Activated gamma-delta T cell (primary cell): Measurements from ENCODE around the gene REC8.

Experiments
- DNase-seq: peaks from one replicate; lab custom pipeline; 2025; lab: John Stamatoyannopoulos, UW

REC8 gene

DNA sequence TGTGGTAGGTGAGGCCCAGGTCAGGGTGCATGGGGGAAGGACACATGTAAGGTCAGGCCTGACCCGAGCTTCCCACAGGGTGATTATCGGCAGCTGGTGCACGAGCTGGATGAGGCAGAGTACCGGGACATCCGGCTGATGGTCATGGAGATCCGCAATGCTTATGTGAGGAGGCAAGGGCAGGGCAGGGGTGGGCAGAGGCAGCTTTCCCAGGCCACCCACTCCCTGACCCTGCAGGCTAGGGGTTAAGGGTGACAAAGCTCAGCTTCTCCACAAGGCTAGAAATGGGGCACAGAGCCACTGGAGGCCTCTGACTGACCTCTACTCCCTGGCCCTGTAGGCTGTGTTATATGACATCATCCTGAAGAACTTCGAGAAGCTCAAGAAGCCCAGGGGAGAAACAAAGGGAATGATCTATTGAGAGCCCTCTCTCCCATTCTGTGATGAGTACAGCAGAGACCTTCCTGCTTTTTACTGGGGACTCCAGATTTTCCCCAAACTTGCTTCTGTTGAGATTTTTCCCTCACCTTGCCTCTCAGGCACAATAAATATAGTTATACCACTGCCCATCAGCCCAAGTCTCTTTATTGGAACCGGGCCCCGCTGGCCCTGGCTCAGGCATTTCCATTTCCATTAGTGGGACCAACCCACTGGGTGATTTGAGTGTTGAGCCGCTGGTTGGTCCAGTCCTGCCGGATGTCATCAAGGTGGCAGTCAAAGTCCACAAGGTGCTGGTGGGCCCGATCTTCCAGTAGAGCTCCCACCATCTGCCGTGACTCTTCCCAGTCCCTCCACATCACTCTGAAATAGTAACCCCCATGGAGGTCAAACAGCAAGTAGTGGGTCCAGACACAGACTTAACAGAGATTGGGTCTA, 33.2 kb upstream of the REC8 start:
- no peak for DNase-seq

DNA sequence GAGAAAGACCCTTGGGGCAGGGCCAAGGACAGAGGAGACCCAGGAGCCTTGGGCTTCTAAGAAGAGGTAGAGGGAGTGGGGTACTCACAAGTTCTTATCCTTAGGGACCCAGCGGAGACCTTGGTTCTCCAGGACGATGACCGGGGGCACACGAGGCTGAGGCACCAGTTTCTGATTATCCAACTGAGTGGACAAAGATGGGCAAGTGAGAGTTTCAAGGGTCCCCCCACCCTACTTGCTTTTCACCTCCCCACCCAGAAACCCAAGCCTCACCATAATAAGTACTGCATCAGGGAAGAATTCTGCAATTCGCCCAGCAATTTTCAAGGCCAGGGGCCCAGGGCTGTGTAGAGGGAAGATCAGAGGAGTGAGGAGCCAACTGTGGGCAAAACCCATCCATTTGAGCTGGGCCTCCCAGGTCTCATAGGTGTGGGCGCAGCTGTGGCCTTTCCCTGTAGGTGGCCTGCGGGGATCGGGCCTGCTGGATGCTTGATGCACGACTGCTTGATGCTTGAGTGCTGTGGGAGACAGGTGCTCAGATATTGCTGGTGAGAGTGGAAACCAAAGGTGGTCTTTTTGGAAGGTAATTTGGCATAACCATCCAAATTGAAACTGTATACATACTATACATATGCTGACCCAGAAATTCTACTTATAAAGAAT, 32.5 kb upstream of the REC8 start:
- no peak for DNase-seq

DNA sequence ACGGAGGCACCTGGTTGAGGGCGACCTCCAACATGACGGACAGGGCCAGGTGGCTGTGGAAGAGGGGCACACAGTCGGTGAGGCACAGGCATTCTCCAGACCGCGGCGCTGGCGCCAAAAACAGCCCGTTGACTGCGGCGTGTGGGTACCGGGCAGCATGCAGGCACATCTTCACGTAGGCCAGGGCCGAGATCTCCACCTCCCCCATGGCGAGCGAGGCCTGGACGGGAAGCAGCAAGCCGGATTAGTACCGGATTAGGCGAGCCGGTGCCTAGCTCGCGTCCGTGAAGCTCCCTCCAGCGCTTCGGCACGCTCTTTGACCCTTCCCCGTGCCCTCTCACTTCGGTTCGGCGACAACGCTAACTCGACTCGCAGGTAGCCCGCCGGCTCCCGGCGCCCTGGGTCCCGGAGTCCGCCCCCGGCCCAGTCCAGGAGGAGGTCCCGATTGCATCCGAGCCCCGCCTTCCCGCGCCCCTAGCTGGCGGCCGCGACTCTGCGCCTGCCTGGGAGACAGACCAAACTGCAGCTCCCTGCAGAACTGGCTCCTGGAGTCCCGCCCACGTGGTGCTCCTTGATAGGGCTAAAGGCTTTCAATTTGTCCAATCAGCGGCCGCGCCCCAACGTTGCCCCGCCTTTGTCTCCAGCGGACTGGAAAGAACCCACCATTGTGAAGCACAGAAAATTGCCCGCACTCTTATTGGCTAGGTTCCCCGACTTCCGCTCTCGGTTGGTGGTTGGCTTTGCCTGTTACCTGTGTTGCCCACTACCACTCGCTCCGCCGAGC, 30.6 kb upstream of the REC8 start, which contains the start of gene EMC9:
TSS of gene EMC9 (minus strand) at position 495 of the 784 bp plus-strand sequence. CDS start at position 208, 287 bp downstream.
- DNase-seq = peak; percentile 94

DNA sequence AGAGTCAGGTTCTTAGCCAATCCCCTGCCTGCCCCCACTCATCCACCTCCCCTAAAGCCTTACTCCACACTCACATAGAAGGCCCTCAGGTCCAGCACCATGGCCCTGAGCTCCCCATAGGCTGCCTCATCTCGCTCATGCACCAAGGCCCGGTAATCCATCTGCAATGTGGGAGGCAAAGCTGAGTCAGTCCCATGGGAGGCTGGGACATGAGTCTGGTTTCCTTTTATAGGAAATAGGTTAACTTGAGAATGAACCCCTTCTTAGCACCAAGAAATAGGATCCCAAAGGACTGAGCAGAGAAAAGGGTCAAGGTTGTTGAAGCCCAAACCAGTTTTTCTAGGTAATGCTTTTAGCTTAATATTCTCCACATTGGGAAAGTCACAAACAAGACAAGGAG, 28.4 kb upstream of the REC8 start:
- DNase-seq = no peak

DNA sequence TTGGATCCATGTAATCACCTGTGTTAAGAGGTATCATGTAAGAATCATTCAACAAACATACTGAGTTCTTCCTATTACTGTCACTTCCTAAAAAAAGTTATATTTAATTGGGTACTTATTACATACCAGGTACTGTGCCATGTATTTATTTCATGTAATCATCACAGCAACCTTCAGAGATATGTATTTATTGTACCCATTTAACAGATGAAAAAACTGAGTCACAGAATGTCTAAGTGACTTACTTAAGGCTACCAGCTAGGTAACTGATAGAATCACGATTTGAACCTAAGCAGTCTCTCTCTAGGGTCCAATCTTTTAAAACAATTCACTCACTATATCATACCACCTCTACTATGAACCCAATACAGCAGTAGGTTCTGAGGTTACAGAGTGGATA, 27.4 kb upstream of the REC8 start:
- DNase-seq = no peak

DNA sequence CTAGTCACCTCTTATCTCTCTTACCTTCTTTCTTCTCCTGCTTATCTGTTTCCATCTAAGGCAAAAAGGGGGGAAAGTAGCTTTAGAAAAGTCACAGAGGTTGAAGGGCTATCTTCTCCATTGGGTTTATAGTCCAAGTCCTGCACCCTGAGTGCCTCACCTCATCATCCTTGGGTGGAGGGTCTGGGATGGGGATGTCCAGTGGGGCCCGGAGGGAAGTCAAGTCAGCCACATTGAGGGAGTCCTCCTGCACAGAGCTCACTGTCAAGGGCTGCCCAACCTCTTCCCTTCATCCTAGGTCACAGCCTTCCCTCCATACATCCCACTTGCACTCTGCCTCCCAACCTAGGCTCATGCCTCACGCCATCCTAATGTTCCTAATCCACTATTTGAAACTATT, 26.7 kb upstream of the REC8 start:
- no peak for DNase-seq

DNA sequence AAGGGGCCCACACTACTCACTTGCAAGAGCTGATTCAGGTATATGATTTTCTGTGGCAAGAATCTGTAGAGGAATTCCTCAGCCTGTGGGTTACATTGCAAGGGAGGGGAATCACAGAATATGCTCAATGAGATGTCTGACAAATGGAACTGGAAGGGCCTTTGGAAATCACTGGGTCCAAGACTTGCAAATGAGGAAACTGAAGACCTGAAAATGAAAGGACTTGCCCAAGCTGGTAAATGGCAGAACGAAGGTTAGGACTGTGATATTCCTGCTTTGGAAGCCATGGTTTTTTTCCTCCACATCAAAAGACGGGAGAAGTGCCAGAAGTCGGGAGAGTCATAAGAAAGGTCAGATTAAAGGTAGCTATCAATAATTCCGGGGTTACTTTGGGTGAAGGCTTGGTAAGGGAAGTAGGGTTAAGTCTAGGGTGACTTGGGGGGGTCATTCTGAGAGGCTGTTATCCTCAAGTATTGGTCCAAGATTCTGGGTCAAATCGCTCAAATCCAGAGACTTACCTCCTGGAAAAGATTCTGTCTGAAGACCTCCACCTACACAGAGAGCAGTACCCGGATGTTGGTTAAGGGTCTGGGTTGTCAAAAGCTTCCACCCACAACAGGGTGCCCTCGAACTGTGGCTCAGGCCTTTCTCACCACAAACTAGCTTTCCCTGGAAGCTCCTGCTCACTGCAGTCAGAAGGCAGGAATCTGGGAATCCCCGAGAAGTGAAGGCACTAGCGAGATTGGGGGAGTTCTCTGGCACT, 26.0 kb upstream of the REC8 start:
- DNase-seq = no peak

DNA sequence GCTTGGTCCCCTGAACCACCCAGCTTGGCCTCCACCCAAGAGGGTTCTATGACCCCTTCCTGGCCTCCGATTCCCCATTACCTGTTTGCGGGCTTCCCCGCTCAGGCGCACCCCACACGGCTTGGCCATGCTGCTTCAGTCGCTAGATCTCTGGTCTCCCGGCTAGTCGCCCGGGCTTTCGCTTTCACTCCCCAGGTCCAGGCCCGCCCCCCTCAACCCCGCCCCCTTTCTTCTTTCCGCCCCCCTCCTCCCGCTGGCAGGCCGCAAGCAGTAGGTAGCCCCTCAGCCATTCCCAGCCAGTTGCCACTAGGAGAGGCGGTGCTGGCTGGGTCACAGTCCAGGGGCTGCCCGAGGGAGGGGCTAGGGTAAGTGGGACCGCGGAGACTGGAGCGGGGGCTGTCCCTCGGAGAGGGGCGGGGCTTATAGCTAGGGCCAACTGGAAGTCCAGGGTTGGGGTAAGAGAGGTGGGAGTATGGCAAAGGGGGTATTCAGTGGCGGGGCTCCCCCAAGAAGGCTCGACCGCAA, 25.4 kb upstream of the REC8 start, which contains the start of gene PSME2:
TSS of gene PSME2 (minus strand) at position 158 of the 525 bp plus-strand sequence. CDS start at position 129, 29 bp downstream.
- DNase-seq = peak; percentile 67

DNA sequence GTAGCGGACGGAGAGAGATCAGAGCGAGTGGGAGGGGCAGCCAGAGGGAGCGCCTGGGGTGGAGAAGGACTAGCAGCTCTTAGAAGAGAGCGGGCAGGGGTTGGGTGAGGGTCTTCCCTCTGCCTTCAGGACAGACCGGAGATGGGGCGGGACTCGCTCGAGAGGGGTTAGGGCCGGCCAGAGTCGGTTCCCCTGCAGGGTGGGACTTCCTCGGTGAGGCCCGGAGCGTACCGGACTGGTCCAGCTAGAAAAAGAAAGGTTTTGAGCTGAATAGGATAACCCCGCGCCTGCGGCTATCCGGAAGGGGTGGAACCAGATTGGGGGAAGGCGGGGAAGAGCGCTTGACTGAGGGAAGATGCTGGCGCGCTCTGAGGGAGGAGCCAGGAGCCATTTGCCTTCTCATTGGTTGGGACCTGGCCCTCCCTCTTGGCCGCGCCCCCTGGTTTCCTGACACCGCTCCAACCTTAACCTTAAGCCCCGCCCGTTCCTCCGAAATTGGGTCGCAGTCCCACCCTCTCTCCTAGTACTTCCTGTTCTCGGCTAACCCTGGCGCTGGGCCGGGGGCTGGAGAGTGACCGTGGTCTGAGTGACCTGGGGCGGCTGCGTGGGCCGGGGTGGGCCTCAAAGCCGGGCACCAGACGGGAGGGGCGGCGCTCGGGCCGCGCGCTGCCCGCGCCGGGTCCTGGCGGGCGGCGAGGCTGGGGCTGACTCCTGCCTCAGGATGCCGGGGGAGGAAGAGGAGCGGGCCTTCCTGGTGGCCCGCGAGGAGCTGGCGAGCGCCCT, 24.7 kb upstream of the REC8 start, which contains the start of gene RNF31:
TSS of gene RNF31 (plus strand) at position 521 of the 783 bp plus-strand sequence. CDS start at position 722, 201 bp downstream.
- DNase-seq = peak; percentile 67

DNA sequence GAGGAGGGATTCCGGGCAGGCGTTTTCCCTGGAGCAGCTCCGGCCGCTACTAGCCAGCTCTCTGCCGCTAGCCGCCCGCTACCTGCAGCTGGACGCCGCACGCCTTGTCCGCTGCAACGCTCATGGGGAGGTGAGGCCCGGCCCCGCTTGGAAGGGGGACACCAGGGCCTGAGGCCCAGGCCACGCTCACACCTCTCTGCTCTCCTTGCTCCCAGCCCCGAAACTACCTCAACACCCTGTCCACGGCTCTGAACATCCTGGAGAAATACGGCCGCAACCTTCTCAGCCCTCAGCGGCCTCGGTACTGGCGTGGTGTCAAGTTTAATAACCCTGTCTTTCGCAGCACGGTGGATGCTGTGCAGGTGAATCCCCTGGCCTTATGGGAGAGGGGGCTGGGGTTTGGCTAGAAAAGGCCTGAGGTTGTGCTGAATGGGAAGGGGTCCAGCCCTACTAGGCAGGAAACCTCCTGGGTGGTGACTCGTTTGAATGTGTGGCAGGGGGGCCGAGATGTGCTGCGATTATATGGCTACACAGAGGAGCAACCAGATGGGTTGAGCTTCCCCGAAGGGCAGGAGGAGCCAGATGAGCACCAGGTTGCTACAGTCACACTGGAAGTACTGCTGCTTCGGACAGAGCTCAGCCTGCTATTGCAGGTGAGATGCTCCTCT, 24.0 kb upstream of the REC8 start:
- no peak for DNase-seq

DNA sequence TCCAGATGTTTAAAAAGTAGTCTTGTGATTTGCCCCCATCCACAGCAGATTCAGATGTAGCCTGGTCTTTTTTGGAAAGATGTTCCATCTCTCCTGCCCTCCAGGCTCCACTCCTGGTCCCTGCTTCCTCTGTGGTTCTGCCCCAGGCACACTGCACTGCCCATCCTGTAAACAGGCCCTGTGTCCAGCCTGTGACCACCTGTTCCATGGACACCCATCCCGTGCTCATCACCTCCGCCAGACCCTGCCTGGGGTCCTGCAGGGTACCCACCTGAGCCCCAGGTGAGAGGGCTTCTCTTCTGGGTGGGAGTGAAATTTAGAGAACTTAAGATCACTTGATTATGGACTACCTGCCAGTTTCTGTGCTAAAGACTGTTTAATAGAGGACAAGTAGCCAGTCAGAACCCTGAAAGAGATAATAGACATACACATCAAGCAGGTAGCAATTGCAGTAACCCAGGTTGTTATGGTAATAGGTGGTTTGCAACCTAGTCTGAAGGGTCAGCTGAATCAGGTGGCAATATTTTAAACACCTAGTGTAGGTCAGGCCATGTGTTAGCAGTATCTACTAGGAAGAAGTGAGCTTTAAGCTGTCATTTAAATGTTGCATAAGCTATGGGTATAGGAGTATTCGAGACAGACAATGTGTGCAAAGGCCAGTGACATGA, 22.4 kb upstream of the REC8 start:
- DNase-seq = no peak

DNA sequence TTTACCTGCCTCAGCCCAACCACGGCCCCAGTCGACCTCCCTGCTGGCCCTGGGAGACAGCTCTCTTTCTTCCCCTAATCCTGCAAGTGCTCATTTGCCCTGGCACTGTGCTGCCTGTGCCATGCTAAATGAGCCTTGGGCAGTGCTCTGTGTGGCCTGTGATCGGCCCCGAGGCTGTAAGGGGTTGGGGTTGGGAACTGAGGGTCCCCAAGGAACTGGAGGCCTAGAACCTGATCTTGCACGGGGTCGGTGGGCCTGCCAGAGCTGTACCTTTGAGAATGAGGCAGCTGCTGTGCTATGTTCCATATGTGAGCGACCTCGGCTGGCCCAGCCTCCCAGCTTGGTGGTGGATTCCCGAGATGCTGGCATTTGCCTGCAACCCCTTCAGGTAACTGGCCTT, 21.8 kb upstream of the REC8 start:
- DNase-seq = no peak

DNA sequence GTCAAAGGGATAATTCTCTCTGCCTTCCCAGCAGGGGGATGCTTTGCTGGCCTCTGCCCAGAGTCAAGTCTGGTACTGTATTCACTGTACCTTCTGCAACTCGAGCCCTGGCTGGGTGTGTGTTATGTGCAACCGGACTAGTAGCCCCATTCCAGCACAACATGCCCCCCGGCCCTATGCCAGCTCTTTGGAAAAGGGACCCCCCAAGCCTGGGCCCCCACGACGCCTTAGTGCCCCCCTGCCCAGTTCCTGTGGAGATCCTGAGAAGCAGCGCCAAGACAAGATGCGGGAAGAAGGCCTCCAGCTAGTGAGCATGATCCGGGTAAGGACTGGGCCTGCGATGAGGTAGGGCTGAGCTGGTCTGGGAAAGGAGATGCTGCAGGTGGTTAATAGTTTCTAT, 21.3 kb upstream of the REC8 start:
- no peak for DNase-seq

DNA sequence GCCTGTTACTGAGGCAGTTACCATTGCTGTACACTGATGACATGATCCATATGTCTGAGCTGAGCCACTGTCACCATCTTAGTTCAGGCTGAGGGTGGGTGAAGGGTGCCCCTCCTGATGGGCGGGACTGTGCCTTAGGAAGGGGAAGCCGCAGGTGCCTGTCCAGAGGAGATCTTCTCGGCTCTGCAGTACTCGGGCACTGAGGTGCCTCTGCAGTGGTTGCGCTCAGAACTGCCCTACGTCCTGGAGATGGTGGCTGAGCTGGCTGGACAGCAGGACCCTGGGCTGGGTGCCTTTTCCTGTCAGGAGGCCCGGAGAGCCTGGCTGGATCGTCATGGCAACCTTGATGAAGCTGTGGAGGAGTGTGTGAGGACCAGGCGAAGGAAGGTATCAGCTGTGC, 20.9 kb upstream of the REC8 start:
- no peak for DNase-seq

DNA sequence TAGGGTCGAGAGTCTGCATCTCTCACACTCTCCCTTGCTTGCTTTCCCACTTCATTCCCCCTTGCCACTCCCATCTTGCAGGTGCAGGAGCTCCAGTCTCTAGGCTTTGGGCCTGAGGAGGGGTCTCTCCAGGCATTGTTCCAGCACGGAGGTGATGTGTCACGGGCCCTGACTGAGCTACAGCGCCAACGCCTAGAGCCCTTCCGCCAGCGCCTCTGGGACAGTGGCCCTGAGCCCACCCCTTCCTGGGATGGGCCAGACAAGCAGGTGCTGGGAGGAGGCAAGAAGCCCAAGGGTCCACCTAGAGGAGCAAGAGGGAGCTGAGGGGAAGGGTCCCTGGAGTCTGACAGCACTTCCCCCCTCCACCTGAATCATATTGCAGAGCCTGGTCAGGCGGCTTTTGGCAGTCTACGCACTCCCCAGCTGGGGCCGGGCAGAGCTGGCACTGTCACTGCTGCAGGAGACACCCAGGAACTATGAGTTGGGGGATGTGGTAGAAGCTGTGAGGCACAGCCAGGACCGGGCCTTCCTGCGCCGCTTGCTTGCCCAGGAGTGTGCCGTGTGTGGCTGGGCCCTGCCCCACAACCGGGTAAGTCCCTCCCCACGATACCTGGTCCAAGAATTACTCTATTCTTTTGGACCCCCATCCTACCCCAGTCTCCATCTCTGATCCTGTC, 20.3 kb upstream of the REC8 start:
- no peak for DNase-seq

DNA sequence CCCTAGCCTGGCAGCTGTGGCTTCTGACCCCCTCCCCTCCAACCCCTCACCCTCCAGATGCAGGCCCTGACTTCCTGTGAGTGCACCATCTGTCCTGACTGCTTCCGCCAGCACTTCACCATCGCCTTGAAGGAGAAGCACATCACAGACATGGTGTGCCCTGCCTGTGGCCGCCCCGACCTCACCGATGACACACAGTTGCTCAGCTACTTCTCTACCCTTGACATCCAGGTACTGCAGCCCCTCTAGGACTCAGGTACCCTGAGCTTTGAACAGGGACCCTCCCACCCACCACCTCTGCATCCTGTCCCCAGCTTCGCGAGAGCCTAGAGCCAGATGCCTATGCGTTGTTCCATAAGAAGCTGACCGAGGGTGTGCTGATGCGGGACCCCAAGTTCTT, 16.8 kb upstream of the REC8 start:
- DNase-seq = no peak

DNA sequence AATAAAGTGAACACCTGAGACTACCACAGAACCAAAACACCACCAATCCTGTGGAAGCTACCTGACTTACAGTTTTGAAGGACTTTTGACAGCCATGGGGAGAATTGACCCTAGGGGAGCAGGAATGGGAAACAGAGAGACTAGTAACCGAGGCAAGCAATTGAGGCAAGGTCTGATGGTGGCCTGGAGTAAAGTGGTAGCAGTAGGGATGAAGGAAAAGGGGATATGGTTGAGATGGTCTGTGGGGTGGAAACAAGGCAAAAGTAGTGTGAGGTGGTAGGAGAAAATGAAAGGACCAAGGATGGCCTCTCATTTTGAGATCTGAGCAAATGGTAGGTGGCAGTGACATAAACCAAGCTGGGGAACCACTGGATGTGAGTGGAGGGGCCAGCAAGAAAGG, 15.0 kb upstream of the REC8 start:
- DNase-seq = no peak

DNA sequence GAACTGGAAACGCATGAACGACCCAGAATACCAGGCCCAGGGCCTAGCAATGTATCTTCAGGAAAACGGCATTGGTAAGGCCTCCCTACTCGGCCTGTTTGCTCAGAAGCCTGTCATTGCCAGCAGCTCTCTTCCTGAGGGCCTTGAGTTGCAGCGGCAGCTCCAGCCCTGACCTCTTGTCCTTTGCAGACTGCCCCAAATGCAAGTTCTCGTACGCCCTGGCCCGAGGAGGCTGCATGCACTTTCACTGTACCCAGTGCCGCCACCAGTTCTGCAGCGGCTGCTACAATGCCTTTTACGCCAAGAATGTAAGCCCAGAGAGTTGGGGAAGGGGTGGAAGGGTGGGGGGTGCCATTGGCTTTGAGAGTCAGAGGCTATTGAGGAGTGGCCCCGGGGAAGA, 14.5 kb upstream of the REC8 start:
- DNase-seq = no peak
